ENCODE measurements around the gene MAPK10. TPM values are rescaled to one million over a fixed set of nuclear protein-coding genes. Genes with fewer than 3 reads are reported as not detected.

The MAPK10 gene
- total and polyA plus RNA-seq, 2 experiments from 2014 or later = 3.6 to 8.1 TPM

GRCh38 chr4:86184901-86185285 is 175.0 kb downstream of the MAPK10 start:
- Histone ChIP-seq H3K4me3 (no peak overlapping the region), H4K20me1 (replicated peaks; ENCODE audit: insufficient read depth) (no peaks in the 10 kb centered on the region)
- TF ChIP-seq NANOG (IDR thresholded peaks at IDR 0.05; ENCODE audit: borderline replicate concordance) = no peak
- TF ChIP-seq ETS1 (IDR thresholded peaks at IDR 0.05) = no peak
- no peak for TF ChIP-seq POLR2AphosphoS5 (IDR thresholded peaks at IDR 0.05; ENCODE audit: low read depth)
- no peak for TF ChIP-seq ZNF114 (CRISPR knock-in tag; IDR thresholded peaks at IDR 0.05)
- no peak for TF ChIP-seq ZNF331 (CRISPR knock-in tag; IDR thresholded peaks at IDR 0.05; ENCODE audit: low read depth)
- TF ChIP-seq ZNF462 (CRISPR knock-in tag; IDR thresholded peaks at IDR 0.05) = no peak

More at GRCh38 chr4:86184901-86185285, 175.0 kb downstream of the MAPK10 start:
- no peak for ATAC-seq
- H3F3A ChIP-seq (replicated peaks; ENCODE audit: low read depth) = no peaks in the 10 kb centered on the region
- H3K4me1 ChIP-seq (ENCODE audit: insufficient read depth) = no peaks in the 10 kb centered on the region
- H3K27me3 ChIP-seq (ENCODE audit: insufficient read depth) = no peaks in the 10 kb centered on the region
- Mint-ChIP-seq H3K27ac (no peak overlapping the region), H3K4me3 (no peak overlapping the region), H3K27me3 (ENCODE audit: insufficient read depth, low read depth, poor library complexity) (no peaks in the 10 kb centered on the region), H3K36me3 (ENCODE audit: low read depth) (no peaks in the 10 kb centered on the region), H3K9me3 (peaks cover 6% of the 10 kb centered on the region; the same call in 2 of the 3 replicates), H3K4me1 (peaks cover 4% of the 10 kb centered on the region; the same call in 1 of the 3 replicates)
- no peak for DNase-seq (ENCODE audit: low spot score)
- no peak overlapping the region for H3K27ac ChIP-seq (ENCODE audit: low read depth)
- no peak overlapping the region; the same call in 1 of the 2 replicates for H2AFZ ChIP-seq
- no peak overlapping the region for H3K4me2 ChIP-seq
- H3K79me2 ChIP-seq (replicated peaks; ENCODE audit: insufficient read depth) = no peaks in the 10 kb centered on the region
- H3K36me3 ChIP-seq (ENCODE audit: insufficient read depth) = no peaks in the 10 kb centered on the region
- 0 out of 2 replicates have a peak, but pooled peaks cover 5% of the 10 kb centered on the region for H3K9me2 ChIP-seq (ENCODE audit: insufficient read depth)

Data from GM23338 (cell line).